WTC11 (cell line): ENCODE data around the gene ZNF853.

Source experiments
- CTCF ChIP-seq: fragments of 200-600 bp; IDR thresholded peaks from 2 replicates; pipeline ENCODE4 v1.8.0; 2022; ENCODE audit warnings: antibody characterized with exemption
- E2F4 ChIP-seq: sonication (generic); formaldehyde crosslinking; IDR thresholded peaks from 2 replicates; pipeline ENCODE4 v1.8.1; 2022; ENCODE audit warnings: low read depth, mild to moderate bottlenecking, moderate library complexity, missing genetic modification reagents, borderline replicate concordance
- JUN ChIP-seq: sonication (generic); formaldehyde crosslinking; IDR thresholded peaks from 2 replicates; pipeline ENCODE4 v1.8.0; 2023; ENCODE audit warnings: mild to moderate bottlenecking, missing genetic modification reagents

DNA sequence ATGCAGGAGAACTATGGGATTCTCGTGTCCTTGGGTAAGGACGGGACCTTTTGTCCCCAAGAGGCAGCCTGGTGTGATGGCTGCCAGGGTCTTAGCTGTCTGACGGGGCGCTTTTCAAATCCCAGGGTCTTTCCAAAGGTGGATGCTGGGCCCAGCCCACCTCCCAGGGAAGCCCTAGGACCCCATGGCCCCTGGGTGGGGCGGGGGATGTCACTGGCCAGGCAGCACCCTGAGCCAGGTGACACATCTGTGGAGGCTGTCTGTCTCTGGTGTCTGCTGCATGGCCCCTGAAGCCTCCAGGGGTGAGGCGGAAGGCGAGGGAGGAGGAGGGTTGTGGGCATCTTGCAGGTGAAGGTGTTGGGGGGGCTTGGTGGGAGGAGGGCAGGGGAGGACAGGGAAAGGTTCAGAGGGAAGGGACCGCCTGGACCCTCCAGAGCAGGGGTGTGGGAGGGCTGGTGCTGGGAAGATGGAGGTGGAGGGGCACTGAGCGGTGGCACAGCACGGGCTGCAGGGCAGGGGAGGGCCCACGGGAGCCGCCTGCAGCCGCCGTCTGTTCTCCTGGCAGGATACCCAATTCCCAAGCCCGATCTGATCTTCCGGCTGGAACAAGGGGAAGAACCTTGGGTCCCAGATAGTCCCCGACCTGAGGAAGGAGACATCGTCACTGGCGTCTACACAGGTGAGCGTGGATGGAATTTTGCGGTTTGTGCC lies 28.7 kb downstream of the ZNF853 start:
- TF ChIP-seq CTCF = no peak
- no peak for TF ChIP-seq E2F4
- TF ChIP-seq JUN = no peak
